ENCODE results near the gene ALDH1A1.

Gene ALDH1A1

GRCh38 chr9:72912476-72913381 lies 40.1 kb downstream of the ALDH1A1 start:
- Histone ChIP-seq H3K4me2 (no peak overlapping the region), H3K27me3 (ENCODE audit: insufficient read depth, low read depth) (no peaks in the 10 kb centered on the region), H3K9ac (no peak overlapping the region), H3K4me3 (IDR thresholded peaks at IDR 0.05; ENCODE audit: insufficient read depth, low read depth, low read length) (no peak overlapping the region), H3K36me3 (ENCODE audit: insufficient read depth) (no peaks in the 10 kb centered on the region), H3K27ac (no peak overlapping the region), H2AFZ (ENCODE audit: low read depth) (no peak overlapping the region), H3K79me2 (ENCODE audit: insufficient read depth, low read depth) (no peaks in the 10 kb centered on the region), H3K4me1 (ENCODE audit: low read depth, poor library complexity, severe bottlenecking) (no peaks in the 10 kb centered on the region), H4K20me1 (ENCODE audit: insufficient read depth) (no peaks in the 10 kb centered on the region)
- TF ChIP-seq CTCF (conservative IDR thresholded peaks at IDR 0.05; ENCODE audit: low read depth, low read length): no peak

- no peak overlapping the region for H3K27ac ChIP-seq
- TF ChIP-seq CTCF (conservative IDR thresholded peaks at IDR 0.05; ENCODE audit: low read depth, low read length): no peak
- H3K9ac ChIP-seq: no peak overlapping the region
- no peaks in the 10 kb centered on the region for H3K36me3 ChIP-seq (ENCODE audit: insufficient read depth)
- no peaks in the 10 kb centered on the region for H3K4me1 ChIP-seq (ENCODE audit: low read depth, poor library complexity, severe bottlenecking)
- no peaks in the 10 kb centered on the region for H3K27me3 ChIP-seq (ENCODE audit: insufficient read depth, low read depth)
- H2AFZ ChIP-seq (ENCODE audit: low read depth): no peak overlapping the region
- no peak overlapping the region for H3K4me3 ChIP-seq (IDR thresholded peaks at IDR 0.05; ENCODE audit: insufficient read depth, low read depth, low read length)
- no peaks in the 10 kb centered on the region for H3K79me2 ChIP-seq (ENCODE audit: insufficient read depth, low read depth)
- H3K4me2 ChIP-seq: no peak overlapping the region
- no peaks in the 10 kb centered on the region for H4K20me1 ChIP-seq (ENCODE audit: insufficient read depth)
Measured at GRCh38 chr9:72911816-72912215, 41.0 kb downstream of the ALDH1A1 start.

- Histone ChIP-seq H2AFZ (ENCODE audit: low read depth) (no peak overlapping the region), H3K4me1 (ENCODE audit: low read depth, poor library complexity, severe bottlenecking) (no peaks in the 10 kb centered on the region), H3K4me2 (no peak overlapping the region), H3K36me3 (ENCODE audit: insufficient read depth) (no peaks in the 10 kb centered on the region), H4K20me1 (ENCODE audit: insufficient read depth) (no peaks in the 10 kb centered on the region), H3K27me3 (ENCODE audit: insufficient read depth, low read depth) (no peaks in the 10 kb centered on the region), H3K27ac (no peak overlapping the region), H3K9ac (no peak overlapping the region), H3K79me2 (ENCODE audit: insufficient read depth, low read depth) (no peaks in the 10 kb centered on the region), H3K4me3 (IDR thresholded peaks at IDR 0.05; ENCODE audit: insufficient read depth, low read depth, low read length) (no peak overlapping the region)
- TF ChIP-seq CTCF (conservative IDR thresholded peaks at IDR 0.05; ENCODE audit: low read depth, low read length): no peak
Measured at GRCh38 chr9:72911247-72911775, 41.5 kb downstream of the ALDH1A1 start.

- Histone ChIP-seq H2AFZ (ENCODE audit: low read depth) (no peak overlapping the region), H4K20me1 (ENCODE audit: insufficient read depth) (no peaks in the 10 kb centered on the region), H3K4me1 (ENCODE audit: low read depth, poor library complexity, severe bottlenecking) (no peaks in the 10 kb centered on the region), H3K27ac (no peak overlapping the region), H3K36me3 (ENCODE audit: insufficient read depth) (no peaks in the 10 kb centered on the region), H3K4me3 (IDR thresholded peaks at IDR 0.05; ENCODE audit: insufficient read depth, low read depth, low read length) (no peak overlapping the region), H3K4me2 (no peak overlapping the region), H3K27me3 (ENCODE audit: insufficient read depth, low read depth) (no peaks in the 10 kb centered on the region), H3K9ac (no peak overlapping the region), H3K79me2 (ENCODE audit: insufficient read depth, low read depth) (no peaks in the 10 kb centered on the region)
- TF ChIP-seq CTCF (conservative IDR thresholded peaks at IDR 0.05; ENCODE audit: low read depth, low read length): no peak
Measured at GRCh38 chr9:72909428-72909827, 43.4 kb downstream of the ALDH1A1 start.
